Activated CD4-positive, CD25-positive, alpha-beta regulatory T cell treated with anti-CD3 and anti-CD28 coated beads, Interleukin-2, amount 50 U/mL, for 24 hours (primary cell): ENCODE measurements around the gene RIPOR2.
A peak's percentile ranks its signal among the peaks of the same experiment; 100 is the strongest.
"Not testable (repeated sequence)": the region's sequence is repeated elsewhere in the genome, so short reads cannot be mapped to it uniquely, and the experiment has no call there.

Experiments
- ATAC-seq, 2 donors: fragments of 150-1000 bp; cut with Tn5 transposase; one replicate each; pipeline ENCODE4 v1.10.0; 2021; ENCODE audit warnings: mild to moderate bottlenecking in 1 of 2, moderate library complexity in 1 of 2

RIPOR2 gene

GRCh38 chr6:24924580-24925356 is 11.0 kb downstream of the RIPOR2 start:
- peak; percentile 59 to 66 for ATAC-seq

DNA sequence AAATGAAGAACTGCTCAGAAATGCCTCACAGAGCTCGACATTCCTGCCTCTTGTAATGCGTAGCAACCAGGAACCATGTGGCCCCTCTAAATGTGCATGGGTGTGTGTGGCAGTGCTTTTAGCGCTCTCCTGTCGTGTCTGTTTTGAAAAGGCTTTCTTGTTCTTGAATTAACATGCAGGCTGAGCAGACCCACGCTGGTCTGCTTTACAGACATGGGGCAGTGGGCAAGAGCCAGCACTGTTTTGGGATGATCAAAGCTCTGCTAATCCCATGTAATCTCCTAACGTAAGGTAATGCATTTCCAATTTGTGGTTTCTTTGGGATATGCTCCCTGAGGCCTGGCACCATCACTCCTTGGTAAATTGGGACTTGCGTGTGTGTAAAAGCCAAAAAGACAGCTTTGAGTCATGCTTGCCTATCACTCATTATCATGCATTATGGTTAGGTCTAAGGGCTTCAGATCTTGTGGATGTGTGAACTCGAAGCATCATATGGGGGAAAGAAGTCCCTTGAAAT is 11.8 kb downstream of the RIPOR2 start:
- peak; percentile 32 to 33 for ATAC-seq

DNA sequence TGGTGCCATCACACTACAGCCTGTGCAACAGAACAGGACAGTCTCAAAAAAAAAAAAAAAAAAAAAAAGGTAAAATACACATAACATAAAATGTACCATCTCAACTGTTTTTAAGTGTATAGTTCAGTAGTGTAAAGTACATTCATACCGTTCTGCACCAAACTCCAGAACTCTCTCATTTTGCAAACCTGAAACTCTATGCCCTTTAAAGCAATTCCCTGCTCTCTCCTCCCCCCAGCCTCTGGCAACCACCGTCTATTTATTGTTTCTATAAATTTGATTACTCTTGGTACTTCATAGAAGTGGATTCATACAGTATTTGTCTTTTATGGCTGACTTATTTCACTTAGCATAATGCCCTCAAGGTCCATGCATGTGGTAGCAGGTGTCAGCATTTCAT is 12.9 kb downstream of the RIPOR2 start:
- no peak for ATAC-seq

DNA sequence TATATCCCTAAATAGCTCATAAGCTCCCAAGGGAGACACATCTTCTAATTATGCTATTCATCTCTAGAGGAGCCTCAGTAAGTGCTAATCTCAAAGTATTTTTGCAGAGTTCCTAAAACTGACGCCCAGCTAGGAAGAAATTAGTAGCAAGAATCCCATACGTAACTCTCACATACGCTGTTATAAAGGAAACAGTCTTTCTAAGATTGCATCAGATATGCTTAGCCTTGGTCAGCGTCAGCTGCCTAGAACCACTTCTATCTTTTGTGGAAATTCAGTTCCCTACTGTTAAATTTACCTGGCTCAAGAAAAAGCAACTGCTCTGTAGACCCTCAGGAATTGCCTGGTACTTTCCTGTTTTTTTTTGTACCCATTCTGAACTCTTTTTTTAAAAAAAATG is 13.6 kb downstream of the RIPOR2 start:
- no peak for ATAC-seq

- no peak for ATAC-seq
Observed at GRCh38 chr6:24920136-24920535, 15.6 kb downstream of the RIPOR2 start.

DNA sequence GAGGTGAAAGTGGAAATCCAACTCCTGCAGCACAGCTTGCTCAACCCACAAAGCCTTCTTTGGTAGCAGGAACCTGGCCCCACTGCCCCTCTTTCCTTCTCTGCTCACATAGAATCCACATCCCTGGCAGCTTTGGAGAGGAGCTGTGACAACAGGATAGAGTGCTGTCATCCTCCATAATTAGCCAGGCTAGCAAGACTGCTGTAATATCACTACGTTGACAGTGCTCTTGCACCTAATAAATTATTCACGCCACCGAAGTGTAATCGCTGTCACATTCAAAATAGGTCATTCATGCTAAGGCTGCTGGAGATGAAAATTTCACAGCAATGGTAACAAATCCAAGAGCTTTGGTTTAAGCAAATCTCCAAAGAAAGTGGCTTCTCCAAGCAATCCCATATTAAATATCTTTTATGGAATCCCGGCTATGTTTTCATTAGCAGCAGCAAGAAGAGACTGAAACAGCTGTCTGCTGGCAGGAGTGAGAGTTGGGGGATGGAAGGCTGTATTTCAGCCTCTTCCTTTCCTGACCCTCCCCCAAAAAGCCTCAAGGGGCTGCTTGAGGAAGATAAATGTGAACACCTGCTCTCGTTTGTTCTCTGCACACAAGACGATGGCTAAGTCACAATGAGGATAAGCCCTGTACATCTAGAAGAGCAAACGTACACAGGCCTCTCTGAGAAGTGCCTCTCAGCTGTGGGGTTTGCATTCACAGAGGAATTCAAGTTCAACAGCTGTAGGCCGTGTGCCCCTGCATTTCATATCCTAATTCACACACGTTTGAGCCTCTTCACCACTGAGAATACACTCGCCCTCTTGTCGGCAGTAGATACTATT is 16.5 kb downstream of the RIPOR2 start:
- peak; percentile 11 to 28 for ATAC-seq

DNA sequence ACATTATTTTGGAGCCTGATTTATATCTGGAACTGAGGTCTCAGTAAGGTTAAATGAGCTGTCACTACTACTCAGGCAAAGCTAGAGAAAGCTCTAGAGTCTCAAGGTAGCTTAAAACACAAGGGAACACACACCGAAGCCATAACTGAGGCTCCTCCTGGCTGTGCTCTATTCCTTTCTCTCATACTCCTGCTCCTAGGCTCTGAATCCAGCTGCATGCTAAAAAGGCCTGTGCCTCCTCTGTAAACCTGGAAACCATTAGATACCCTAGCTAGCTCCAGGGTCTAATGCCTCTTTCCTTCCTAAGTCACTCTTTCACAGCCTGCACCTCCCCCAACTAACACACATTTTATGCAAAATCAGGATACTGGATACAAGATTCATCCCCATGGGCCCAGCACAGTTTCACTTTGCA is 17.1 kb downstream of the RIPOR2 start:
- ATAC-seq: peak in 1 of 2 donors; percentile 36

DNA sequence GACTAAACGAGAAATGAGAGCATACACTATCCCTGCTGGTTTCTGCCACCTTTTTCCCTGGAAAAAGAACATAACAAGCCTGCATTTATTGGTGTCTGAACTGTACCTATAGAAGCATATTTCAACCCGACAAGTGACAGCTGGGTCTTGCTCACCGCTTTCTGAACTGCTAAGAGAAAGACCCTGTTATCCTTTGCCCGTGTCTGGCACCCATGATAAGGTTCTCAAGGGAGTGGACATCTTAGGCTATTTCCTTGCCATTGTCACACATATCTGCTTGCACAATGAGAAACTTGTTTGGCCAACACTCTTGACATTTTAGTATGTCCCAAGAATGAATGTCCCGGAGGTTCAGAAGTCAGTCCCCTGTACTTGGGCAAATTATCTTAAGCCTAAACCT is 19.3 kb downstream of the RIPOR2 start:
- ATAC-seq: no peak

DNA sequence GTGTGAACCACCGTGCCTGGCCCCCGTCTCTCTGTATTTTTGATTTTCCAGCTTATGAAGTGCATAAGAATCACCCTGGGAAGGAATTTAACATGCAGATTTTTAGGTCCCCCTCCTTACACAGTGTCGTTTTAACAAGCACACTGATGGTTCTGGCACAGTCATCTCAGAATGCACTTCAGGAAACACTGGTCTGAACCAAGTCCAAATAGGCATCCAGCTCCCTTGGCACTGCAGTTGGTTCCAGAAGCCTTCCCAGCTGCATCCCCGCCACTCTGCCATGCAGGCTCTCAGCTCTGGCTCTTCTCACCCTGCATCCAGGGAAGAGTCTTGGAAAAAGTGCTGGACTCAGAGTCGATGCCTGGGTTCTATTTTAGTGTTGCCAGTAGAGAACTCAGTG is 20.1 kb downstream of the RIPOR2 start:
- no peak for ATAC-seq

DNA sequence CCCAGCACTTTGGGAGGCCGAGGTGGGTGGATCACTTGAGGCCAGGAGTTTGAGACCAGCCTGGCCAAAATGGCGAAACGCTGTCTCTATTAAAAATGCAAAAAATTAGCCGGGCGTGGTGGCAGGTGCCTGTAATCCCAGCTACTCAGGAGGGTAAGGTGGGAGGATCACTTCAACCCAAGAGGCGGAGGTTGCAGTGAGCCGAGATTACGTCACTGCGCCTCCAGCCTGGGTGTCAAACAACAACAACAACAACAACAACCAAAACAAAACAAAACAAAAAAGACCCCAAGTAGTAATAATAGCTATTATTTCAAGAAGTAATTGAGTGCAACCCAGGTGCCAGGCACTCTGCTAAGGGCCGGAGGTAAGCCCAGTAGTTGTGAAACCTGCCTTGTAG is 21.7 kb downstream of the RIPOR2 start:
- not testable (repeated sequence) for ATAC-seq

DNA sequence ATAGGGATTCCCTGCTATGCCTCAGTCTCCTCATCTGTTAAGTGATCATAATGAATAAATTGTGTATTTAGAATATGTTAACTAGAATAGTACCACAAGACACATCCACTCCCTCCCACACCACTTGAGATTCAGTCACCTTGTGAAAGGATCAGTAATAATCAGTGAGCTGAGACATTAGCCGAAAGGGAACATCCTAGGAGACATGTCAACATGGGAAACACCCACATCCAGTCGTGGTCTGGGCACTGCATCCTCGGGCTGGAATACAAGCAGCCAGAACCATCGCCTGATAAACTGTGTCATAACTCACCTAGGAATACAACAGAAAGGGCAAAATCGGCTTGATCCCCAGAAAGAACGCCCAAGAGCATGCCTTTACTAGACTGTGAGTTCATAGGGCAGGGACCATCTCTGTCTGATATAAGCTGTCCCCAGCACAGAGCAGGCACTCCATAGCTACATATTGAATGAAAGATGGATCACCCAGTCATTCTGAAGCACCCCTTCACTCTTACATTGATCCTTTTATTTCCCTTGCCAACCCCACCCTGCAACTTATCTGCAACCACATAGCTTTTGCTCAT is 23.9 kb downstream of the RIPOR2 start:
- ATAC-seq: no peak

GRCh38 chr6:24910961-24911725 is 24.6 kb downstream of the RIPOR2 start:
- ATAC-seq: peak; percentile 41 to 59

DNA sequence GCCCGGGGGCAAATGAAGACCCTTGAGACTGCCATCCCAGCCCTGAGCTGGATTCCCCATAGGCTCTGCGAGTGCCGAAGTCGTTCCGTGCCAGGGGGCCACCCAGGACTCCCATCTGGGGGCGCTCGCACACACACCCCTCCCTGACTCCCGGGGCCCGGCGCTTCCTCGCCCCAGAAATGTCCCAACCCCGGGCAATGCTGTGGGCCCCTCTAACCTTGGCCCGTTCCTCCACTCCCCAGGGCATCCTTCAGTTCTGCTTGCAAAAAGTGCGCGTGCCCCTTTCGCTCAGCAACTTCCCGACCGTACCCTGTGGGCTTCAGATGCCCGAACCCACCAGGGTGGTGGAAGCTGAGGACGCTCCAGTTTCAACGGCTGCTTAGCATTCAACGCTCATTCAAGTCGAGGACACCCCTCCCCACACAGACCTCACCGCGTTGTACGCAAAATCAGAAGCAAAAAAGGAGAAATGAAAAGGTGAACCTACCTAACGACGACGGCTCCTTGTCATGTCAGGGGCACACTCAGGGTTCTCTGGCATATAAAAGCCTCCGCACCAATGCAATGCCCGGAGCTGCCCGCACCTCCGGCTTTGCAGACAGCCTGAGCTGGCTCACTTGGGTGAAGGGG is 25.3 kb downstream of the RIPOR2 start:
- ATAC-seq: peak; percentile 37 to 38

DNA sequence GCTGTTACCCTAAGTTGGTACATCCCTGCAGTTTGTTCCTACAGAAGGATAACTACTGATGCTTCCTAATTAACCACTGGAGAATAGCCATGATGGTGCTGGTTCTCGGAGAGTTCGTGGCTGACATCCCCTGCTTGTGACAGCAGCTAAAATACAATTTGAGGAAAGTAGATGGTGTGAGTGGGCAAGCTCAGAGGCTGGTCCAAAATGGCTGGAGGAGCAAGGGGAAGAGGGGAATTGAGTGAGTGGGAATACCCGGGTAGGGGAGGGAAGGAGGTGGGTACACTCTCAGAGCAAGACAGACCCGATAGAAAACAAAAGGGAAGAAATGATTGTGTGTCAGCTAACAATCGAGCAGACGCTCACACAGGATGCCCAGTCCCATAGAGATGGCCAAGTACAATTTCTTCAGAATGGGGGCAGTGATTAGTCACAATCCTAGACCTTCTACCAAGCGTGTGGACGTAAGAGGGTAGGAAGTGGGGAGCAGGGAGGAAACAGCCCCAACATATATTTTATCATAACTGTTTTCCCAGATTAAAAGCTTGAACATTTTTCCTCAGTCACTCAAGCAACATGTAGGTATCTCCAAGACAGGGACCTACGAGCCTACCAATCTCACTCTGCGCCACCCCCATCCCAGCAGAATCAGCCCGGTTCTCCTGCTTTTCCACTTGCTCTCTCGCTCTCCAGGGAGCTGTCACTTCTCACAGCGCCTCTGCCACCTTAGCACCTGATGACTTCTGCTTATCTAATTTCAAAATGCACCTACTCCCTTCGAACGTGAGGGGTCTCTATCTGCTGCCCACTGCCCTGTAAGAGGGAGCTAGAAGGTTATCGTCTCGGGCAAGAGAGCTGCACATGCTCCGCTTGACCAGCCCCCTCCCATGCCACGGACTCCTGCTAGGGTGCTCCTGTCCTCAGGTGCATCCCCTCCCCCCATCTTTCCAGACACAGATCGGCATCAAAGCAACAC is 26.2 kb downstream of the RIPOR2 start:
- peak in 1 of 2 donors; percentile 15 for ATAC-seq

GRCh38 chr6:24908650-24909035 is 27.1 kb downstream of the RIPOR2 start:
- ATAC-seq: no peak

DNA sequence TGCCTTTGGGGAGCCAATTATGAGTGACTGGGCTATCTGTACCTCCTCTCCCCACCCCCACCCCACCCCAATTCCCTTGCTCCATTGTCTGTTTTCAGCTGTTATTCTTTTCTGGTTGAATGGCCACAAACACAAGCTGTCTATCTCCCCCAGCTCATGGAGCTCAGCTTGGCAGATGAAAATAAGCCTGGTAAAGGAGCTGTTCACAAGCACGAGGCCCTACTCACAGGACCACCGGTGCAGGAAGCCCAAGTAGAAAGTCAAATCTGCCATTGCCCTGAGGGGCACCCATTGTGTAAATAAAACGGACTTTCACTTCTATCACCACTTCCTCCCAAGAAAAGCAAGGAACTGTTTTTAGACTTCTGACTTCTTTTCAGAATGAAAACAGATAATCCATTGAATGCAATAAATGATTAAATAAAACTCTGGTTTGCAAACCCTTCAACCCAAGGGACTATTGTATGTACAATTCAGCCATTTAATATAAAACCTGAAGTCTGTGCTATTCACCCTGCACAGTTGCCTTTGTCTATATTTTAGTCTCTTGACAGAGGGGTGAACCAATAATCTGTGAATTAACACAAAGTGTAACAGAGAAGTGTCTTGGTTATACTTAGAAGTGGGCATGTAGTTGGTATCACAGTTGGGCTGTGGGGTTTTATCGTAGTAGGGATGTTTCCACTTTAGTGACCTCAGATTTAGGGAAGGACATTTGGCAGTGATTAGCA is 27.7 kb downstream of the RIPOR2 start:
- ATAC-seq: no peak

DNA sequence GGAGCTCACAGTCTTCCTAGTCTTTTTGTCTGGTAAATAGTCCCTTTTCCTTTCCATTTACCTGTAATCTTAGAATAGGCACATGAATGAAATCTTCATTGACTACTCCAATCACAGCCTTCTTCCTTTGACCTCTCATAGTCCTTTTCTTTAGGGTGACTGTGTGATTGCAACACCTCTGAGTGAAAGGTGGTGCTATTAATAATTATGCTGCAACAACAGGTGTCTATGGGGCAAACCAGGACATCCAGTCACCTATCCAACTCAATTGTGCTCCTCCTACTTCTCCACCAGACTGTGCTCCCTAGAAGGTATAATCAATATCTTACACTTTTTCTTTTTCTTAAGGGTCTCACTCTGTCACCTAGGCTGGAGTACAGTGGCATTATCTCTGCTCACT is 29.4 kb downstream of the RIPOR2 start:
- no peak for ATAC-seq

GRCh38 chr6:24905483-24905882 is 30.3 kb downstream of the RIPOR2 start:
- no peak for ATAC-seq

GRCh38 chr6:24903681-24904080 is 32.1 kb downstream of the RIPOR2 start:
- no peak for ATAC-seq

DNA sequence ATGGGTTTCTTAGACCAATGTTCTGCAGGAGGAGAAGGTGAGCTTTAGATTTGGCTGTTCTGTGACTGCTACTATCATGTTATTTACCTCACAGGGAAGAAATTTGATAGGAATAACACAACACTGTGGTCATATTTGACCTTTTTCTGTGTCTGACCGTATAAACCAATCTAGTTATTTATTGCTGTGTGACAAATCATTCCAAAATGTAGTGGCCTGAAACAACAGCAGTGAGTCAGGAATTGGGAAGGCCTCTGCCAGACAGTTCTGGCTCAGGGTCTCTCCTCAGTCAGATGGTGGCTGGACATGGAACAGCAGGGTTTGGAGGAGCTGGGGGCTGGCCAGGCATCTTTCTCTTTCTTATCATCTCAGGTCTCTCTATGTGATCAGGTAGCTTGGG is 33.0 kb downstream of the RIPOR2 start:
- no peak for ATAC-seq
